ENCODE results near the gene MIA2. TPM values are rescaled to one million over a fixed set of nuclear protein-coding genes. Genes with fewer than 3 reads are reported as not detected.
A peak's percentile ranks its signal among the peaks of the same experiment; 100 is the strongest.
"Not testable (repeated sequence)": the region's sequence is repeated elsewhere in the genome, so short reads cannot be mapped to it uniquely, and the experiment has no call there.

Gene MIA2
- total and polyA plus RNA-seq, 9 of the 15 experiments (the other 6 are each of a cell fraction or from before 2014, with no cell fraction given): 6.0 to 21.8 (median 12.8) TPM

DNA sequence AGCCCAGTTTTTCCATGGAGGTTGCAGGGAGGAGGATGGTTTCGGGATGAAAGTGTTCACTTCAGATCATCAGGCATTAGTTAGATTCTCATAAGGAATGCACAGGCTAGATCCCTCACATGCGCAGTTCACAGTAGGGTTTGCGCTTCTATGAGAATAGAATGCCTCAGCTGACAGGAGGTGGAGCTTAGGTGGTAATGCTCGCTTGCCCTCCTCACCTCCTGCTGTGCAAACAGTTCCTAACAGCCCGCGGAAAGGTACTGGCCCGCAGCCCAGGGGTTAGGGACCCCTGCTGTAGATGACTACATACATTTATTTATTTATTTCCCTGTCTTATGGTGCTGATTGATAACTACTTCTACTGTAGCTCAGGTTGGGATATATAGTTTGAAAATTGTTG lies 105.3 kb downstream of the MIA2 start:
- Histone ChIP-seq H3K9me3 (replicated peaks; ENCODE audit: control insufficient read depth, insufficient read depth, low read depth, low read length) (no peaks in the 10 kb centered on the region), H3K36me3 (ENCODE audit: control insufficient read depth, insufficient read depth, low read length) (peaks cover 5% of the 10 kb centered on the region; the same call in 1 of the 3 replicates), H3K79me2 (ENCODE audit: control insufficient read depth, insufficient read depth, low read length) (no peaks in the 10 kb centered on the region), H3K4me1 (replicated peaks in 1 of 2; ENCODE audit: control insufficient read depth in 2 of 2, insufficient read depth in 2 of 2, low read length in 2 of 2) (no peaks in the 10 kb centered on the region; a peak in 1 of 5 replicates), H3K4me3 (no peak overlapping the region), H3K4me2 (ENCODE audit: insufficient read depth, low read length) (peak overlapping the region; percentile 11), H3K9ac (ENCODE audit: insufficient read depth in 1 of 2, low read depth in 2 of 2, low read length in 2 of 2) (no peak overlapping the region), H3K27me3 (ENCODE audit: control insufficient read depth in 2 of 2, insufficient read depth in 2 of 2, low read length in 2 of 2) (no peaks in the 10 kb centered on the region), H3K27ac (ENCODE audit: extremely low read depth, low read depth, low read length) (no peak overlapping the region), H3K9me1 (ENCODE audit: control insufficient read depth, insufficient read depth, low read length) (no peaks in the 10 kb centered on the region), H4K20me1 (replicated peaks; ENCODE audit: control insufficient read depth, insufficient read depth, low read length) (no peaks in the 10 kb centered on the region), H2AFZ (ENCODE audit: low read depth, low read length) (0 out of 2 replicates have a peak overlapping the region, but pooled peaks have one; percentile 31)
- CTCF ChIA-PET (ENCODE audit: low intra/inter-chr PET ratio): no interaction called here
- in situ Hi-C loops (cut with MboI): no loop called here
- intact Hi-C loops (cut with micrococcal nuclease): no loop called here
- FAIRE-seq (peak; percentile 81), DNase-seq (ENCODE audit: extremely low read depth in 1 of 4, low spot score in 3 of 4) (peak; percentile 5 to 74 (median 16)), ATAC-seq (peak; percentile 97)
- POLR2A ChIA-PET: interaction anchor here (1.2 kb wide), 1 partner anchor 9 kb away, joined by 4 read pairs; no protein-coding TSS in a partner anchor
- WGBS (ENCODE audit: insufficient coverage, low coverage, missing lambda C conversion rate): 12% methylated on average over 6 of the region's 7 CpGs
- no TSS peak for BruUV-seq (replicated peaks)
- TF ChIP-seq CSDE1 (IDR thresholded peaks at IDR 0.05) (no peak), NCOA4 (IDR thresholded peaks at IDR 0.05; ENCODE audit: partially characterized antibody) (no peak), KAT7 (CRISPR knock-in tag; IDR thresholded peaks at IDR 0.05; ENCODE audit: borderline replicate concordance) (no peak), ZBTB7A (IDR thresholded peaks at IDR 0.05; ENCODE audit: borderline replicate concordance, control insufficient read depth, low read depth, low read length) (peak; percentile 41; the same call in 1 of the 2 replicates), MEIS2 (IDR thresholded peaks at IDR 0.05; ENCODE audit: partially characterized antibody) (peak; percentile 7), DACH1 (IDR thresholded peaks at IDR 0.05; ENCODE audit: partially characterized antibody) (peak; percentile 17), NFIC (IDR thresholded peaks at IDR 0.05) (0 out of 2 replicates have a peak, but pooled peaks have one; percentile 16), U2AF2 (optimal IDR thresholded peaks at IDR 0.05; ENCODE audit: low read depth, low read length) (no peak), NRF1 (conservative IDR thresholded peaks at IDR 0.05 in 1 of 2, IDR thresholded peaks at IDR 0.05 in 1 of 2) (peak; percentile 76 to 82)
- TF ChIP-seq, protein P1, sequence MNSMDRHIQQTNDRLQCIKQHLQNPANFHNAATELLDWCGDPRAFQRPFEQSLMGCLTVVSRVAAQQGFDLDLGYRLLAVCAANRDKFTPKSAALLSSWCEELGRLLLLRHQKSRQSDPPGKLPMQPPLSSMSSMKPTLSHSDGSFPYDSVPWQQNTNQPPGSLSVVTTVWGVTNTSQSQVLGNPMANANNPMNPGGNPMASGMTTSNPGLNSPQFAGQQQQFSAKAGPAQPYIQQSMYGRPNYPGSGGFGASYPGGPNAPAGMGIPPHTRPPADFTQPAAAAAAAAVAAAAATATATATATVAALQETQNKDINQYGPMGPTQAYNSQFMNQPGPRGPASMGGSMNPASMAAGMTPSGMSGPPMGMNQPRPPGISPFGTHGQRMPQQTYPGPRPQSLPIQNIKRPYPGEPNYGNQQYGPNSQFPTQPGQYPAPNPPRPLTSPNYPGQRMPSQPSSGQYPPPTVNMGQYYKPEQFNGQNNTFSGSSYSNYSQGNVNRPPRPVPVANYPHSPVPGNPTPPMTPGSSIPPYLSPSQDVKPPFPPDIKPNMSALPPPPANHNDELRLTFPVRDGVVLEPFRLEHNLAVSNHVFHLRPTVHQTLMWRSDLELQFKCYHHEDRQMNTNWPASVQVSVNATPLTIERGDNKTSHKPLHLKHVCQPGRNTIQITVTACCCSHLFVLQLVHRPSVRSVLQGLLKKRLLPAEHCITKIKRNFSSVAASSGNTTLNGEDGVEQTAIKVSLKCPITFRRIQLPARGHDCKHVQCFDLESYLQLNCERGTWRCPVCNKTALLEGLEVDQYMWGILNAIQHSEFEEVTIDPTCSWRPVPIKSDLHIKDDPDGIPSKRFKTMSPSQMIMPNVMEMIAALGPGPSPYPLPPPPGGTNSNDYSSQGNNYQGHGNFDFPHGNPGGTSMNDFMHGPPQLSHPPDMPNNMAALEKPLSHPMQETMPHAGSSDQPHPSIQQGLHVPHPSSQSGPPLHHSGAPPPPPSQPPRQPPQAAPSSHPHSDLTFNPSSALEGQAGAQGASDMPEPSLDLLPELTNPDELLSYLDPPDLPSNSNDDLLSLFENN (IDR thresholded peaks at IDR 0.05; ENCODE audit: low read depth in 2 of 2, low read length in 2 of 2): no peak
- TF ChIP-seq, protein P2, sequence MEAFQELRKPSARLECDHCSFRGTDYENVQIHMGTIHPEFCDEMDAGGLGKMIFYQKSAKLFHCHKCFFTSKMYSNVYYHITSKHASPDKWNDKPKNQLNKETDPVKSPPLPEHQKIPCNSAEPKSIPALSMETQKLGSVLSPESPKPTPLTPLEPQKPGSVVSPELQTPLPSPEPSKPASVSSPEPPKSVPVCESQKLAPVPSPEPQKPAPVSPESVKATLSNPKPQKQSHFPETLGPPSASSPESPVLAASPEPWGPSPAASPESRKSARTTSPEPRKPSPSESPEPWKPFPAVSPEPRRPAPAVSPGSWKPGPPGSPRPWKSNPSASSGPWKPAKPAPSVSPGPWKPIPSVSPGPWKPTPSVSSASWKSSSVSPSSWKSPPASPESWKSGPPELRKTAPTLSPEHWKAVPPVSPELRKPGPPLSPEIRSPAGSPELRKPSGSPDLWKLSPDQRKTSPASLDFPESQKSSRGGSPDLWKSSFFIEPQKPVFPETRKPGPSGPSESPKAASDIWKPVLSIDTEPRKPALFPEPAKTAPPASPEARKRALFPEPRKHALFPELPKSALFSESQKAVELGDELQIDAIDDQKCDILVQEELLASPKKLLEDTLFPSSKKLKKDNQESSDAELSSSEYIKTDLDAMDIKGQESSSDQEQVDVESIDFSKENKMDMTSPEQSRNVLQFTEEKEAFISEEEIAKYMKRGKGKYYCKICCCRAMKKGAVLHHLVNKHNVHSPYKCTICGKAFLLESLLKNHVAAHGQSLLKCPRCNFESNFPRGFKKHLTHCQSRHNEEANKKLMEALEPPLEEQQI (IDR thresholded peaks at IDR 0.05): no peak

DNA sequence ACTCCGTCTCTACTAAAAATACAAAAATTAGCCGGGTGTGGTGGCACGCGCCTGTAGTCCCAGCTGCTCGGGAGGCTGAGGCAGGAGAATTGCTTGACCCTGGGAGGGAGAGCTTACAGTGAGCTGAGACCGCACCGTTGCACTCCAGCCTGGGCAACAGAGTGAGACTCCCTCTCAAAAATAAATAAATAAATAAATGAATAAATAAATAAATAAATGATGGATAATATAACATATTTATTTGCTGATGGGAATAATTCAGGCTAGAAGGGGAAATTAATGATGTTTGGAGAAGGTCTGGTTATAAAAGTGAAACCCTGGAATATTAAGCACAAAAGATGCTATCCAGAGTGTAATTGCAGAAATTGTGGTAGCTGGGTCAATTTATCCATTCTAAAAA lies 107.4 kb downstream of the MIA2 start:
- H2AFZ ChIP-seq (ENCODE audit: low read depth, low read length); ATAC-seq; DNase-seq (ENCODE audit: extremely low read depth in 1 of 4, low spot score in 3 of 4); CTCF ChIA-PET (ENCODE audit: low intra/inter-chr PET ratio); H3K9me3 ChIP-seq (replicated peaks; ENCODE audit: control insufficient read depth, insufficient read depth, low read depth, low read length); H3K27ac ChIP-seq (ENCODE audit: extremely low read depth, low read depth, low read length); H3K36me3 ChIP-seq (ENCODE audit: control insufficient read depth, insufficient read depth, low read length); H3K4me3 ChIP-seq; H3K9ac ChIP-seq (ENCODE audit: insufficient read depth in 1 of 2, low read depth in 2 of 2, low read length in 2 of 2); H3K27me3 ChIP-seq (ENCODE audit: control insufficient read depth in 2 of 2, insufficient read depth in 2 of 2, low read length in 2 of 2); H3K4me2 ChIP-seq (ENCODE audit: insufficient read depth, low read length); H3K79me2 ChIP-seq (ENCODE audit: control insufficient read depth, insufficient read depth, low read length); H3K4me1 ChIP-seq (replicated peaks in 1 of 2; ENCODE audit: control insufficient read depth in 2 of 2, insufficient read depth in 2 of 2, low read length in 2 of 2); BruUV-seq (replicated peaks); in situ Hi-C loops (cut with MboI); H4K20me1 ChIP-seq (replicated peaks; ENCODE audit: control insufficient read depth, insufficient read depth, low read length); intact Hi-C loops (cut with micrococcal nuclease); H3K9me1 ChIP-seq (ENCODE audit: control insufficient read depth, insufficient read depth, low read length); POLR2A ChIA-PET; FAIRE-seq: not testable (repeated sequence)
- WGBS (ENCODE audit: insufficient coverage, low coverage, missing lambda C conversion rate): 93% methylated on average over 6 of the region's 7 CpGs
